Jurkat, Clone E6-1 (cell line): ENCODE measurements around the gene RAB8A.

Source experiments
- DNase-seq: peaks from one replicate; pipeline ENCODE4 v3.0.0-alpha.2; 2011; ENCODE audit warnings: low read depth, low spot score
- H3K4me3 ChIP-seq: 2 replicates; pipeline ENCODE4 v1.5.1; 2011; ENCODE audit warnings: mild to moderate bottlenecking, low read length, control low read depth, moderate library complexity

Gene RAB8A

DNA sequence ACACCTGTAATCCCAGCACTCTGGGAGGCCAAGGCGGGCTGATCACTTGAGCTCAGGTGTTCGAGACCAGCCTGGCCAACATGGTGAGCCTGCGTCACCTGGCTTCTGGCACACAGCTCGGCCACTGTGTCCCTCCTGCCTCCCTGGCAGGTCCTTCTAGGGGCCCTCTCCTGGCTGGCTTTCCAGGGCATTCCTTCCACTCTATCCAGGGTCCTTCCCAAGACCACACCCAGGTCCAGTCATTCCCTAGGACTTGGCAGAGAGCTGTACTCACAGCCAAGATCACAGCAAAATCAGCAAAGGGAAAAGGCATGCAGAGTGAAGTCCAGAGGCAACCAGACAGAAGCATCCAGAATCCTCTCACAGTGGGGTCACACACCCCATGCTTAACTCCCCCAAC lies 22.1 kb downstream of the RAB8A start:
- H3K4me3 ChIP-seq: no peak overlapping the region
- no peak for DNase-seq

DNA sequence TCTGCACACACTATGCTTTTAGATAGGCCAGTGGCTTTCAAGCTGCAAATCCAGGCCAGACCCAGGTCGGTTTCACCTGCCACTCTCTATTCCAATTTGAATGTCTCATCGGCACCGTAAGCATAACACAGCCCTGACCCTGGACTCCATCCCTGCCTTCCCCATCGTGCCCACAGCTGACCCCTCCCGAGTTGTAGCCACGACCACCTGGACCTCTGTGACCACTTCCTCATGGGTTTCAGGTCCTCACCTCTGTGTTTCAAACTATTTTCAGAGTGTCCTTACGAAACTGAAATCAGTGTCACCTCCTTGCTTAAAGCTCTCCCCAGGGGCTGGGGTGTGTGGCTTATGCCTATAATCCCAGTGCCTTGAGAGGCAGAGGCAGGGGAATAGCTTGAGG lies 22.8 kb downstream of the RAB8A start:
- no peak overlapping the region for H3K4me3 ChIP-seq
- no peak for DNase-seq

DNA sequence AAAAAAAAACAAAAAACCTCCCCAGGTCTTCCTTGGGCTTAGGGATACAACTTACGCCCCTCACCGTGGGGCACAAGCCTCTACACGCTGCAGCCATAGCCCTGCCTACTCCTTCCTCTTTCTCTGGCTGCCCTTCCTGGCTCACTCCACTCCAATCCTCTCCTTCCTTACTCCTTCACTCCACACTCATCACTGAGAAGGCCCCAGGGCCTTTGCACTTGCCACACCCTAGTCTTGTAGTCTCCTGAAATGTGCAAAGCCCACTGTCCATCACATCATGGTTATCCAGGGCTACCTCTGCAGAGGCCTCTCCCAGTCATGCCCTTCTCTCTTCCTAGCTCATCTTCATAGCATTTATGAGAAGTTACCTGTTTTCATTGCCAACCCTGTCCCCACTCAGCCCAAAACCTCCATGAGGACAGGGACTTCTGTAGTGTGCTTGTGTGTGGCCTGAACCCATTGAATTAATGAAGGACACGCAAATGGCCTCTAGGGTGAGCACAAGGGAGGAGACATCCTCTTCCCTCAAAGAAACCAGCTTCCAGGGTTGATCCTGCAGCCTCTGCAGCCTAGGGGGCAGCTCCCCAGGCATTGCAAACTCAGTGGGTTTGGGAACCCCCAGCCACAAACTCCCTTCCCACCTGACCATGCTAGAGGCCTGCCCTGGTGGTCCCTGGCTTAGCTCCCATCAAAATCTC lies 23.9 kb downstream of the RAB8A start:
- DNase-seq: no peak
- H3K4me3 ChIP-seq: no peak overlapping the region

DNA sequence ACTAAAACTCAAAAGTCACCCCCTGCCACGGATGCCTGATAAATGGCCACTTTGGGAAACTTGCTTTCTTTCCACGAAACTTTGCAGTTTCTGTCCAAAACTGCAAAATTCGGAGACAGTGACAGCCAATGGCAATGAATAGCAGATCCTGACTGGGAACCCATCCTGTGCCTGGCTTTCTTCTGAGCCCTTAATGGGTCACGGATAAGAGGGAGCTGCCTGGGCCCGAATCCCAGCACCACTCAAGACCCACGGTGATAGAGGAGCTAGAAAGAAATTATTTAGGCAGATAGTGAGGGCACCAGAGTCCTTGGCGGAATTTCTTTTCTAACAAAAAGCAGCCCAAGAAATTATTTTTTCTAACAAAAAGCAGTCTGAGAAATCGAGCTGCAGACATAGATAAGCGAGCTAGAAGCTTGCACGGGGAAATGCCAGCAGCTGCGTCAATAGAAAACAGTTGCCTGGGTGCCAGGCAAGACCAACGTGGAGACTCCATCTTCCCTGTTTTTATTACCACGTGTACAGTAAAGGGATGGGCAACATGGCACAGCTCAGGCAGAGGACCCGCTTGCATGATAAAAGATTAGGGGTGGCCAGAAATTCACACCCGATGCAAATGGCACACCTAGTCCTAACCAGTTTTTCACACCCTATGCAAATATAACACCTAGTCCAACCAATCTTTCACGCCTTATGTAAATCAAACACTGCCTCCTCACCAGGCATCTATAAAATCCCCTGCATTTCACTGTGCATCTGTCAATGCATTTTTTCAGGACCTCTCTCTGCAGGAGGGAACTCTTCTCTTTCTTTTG lies 24.7 kb downstream of the RAB8A start:
- no peak overlapping the region for H3K4me3 ChIP-seq
- no peak for DNase-seq

DNA sequence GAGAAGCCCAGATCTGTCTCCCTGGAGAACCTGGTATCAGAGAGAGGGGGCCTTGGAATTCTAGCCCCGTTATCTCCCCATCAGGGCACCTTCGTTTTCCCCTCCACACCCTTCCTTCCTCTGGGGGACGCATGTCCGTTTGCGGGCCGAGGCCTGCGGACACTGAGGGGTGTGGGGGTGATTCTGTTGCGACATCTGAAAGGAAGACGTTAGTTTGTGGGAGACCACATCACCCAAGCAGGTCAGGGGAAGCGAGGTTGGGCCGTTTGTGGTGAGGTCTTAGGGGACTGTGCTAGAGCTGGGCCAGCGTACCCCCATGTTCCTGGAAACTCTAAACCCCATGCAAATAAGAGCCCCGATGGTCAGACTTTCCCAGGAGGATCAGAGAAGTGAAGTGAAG lies 28.1 kb downstream of the RAB8A start:
- DNase-seq: no peak
- no peak overlapping the region for H3K4me3 ChIP-seq

DNA sequence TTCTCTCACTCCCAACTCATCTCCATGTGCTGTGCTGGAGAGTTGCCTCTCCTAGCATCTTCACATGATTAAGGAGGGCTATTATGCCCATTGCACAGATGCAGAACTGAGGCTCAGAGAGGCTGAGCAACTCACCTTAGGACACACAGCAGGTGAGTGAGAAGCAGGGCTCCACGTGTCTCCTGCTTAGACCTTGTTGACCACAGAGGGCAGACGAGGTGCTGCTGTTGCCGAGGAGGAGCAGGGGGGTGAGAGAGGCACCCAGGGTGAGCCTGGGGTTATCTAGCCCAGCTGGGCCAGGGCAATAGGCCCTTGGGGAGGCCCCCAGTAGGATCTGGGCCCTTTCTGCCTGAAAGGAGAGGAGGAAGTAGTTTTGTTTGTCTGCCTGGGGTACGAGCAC lies 29.4 kb downstream of the RAB8A start:
- DNase-seq: no peak
- H3K4me3 ChIP-seq: no peak overlapping the region

DNA sequence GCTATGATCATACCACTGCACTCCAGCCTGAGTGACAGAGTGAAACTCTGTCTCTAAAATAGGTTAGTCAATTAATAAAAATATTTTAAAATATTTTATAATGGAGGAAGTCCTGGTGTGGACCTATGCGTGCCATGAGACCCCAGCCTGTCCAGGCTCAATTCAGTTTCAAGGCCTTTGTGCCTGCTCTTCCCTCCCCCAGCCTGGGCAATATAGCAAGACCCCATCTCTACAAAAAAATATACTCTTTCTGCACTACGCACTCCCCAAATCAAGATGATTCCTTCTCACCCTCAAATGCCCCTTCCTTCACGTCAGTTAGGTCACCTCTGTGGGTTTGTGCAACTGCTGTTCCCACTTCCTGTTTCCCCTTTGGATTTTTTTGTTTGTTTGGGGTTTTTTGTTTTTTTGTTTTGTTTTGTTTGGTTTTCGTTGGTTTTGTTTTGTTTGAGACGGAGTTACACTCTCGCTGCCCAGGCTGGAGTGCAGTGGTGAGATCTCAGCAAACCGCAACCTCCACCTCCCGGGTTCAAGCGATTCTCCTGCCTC lies 30.4 kb downstream of the RAB8A start:
- no peak overlapping the region for H3K4me3 ChIP-seq
- no peak for DNase-seq

DNA sequence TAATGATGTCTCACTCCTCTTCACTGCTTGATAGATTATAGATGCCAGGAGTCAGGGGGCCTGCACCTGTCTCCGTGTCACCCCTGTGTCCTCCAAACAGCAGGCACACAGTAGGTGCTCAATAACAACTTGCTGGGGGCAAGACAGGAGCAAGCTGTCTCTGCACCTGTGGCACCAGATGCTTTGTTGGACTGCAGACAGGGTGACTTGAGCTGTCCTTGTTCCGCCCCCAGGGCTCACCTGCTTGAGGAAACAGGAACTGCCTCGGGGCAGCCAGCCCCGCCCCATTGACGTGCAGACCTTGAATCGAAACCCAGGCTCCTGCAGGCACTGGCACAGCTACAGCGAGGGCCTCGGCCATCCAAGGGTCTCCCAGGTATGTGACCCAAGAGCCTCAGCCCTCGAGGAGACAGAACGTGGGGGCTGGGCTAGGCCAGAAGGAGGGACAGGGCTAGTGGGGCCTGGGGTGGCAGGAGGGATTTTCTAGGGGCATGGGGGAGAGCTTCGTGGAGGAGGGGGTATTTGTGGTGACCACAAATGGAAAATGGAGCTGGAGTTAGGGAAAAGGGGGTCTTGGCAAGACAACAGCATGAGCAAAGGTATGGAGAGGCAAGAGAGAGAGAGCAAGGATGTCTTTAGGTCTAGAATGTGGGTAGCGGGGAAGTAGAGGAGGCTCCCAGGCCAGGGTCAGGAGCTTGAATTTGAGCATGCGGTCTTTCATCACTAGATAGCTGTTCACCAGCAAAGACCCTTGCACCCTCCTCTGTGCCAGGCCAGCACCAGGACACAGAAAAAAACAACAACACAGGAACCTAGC lies 31.9 kb downstream of the RAB8A start, which contains the start of gene HSH2D:
HSH2D (plus strand) TSS at position 287 of the 817 bp plus-strand sequence. CDS start 5,066 bp downstream, outside the sequence.
- peak within 1 kb of the TSS; percentile 35 for H3K4me3 ChIP-seq

DNA sequence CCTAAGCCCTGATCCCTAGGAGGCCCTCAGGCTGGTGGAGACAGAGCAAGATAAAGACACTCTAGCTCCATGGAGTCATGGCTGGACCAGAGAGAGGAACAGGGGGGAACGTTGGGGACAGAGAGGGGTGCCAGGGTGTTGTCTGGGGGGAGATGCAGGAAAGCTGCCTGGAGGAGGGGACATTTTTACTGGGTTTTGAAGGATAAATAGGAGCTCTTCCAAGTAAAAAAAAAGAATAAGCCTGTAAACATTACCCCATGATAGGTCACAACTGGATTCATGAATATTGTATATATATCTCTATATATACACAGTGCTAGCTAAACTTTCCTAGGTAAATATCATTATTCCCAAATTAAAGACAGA lies 32.5 kb downstream of the RAB8A start:
- DNase-seq: no peak
- peak overlapping the region; percentile 35 for H3K4me3 ChIP-seq

More for the DNA sequence above, 31.9 kb downstream of the RAB8A start, which contains the start of gene HSH2D:
- DNase-seq: peak; percentile 64

DNA sequence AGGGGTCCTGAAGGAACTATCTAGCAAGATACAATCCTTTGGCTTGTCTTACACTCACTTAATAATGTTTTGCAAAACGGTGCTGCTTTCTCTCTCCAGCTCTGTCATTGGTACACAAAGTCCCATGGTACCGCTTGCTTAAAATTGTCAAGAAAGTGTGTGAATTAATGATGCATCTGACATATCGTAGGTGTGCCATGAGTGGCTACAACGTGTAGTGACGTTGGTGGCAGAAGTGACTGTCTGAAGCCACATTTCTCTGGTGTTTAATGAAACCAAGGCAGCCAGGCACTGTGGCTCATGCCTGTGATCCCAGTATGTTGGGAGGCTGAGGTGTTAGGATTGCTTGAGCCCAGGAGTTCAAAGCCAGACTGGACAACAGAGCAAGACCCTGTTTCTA lies 34.4 kb downstream of the RAB8A start:
- H3K4me3 ChIP-seq: no peak overlapping the region
- no peak for DNase-seq

DNA sequence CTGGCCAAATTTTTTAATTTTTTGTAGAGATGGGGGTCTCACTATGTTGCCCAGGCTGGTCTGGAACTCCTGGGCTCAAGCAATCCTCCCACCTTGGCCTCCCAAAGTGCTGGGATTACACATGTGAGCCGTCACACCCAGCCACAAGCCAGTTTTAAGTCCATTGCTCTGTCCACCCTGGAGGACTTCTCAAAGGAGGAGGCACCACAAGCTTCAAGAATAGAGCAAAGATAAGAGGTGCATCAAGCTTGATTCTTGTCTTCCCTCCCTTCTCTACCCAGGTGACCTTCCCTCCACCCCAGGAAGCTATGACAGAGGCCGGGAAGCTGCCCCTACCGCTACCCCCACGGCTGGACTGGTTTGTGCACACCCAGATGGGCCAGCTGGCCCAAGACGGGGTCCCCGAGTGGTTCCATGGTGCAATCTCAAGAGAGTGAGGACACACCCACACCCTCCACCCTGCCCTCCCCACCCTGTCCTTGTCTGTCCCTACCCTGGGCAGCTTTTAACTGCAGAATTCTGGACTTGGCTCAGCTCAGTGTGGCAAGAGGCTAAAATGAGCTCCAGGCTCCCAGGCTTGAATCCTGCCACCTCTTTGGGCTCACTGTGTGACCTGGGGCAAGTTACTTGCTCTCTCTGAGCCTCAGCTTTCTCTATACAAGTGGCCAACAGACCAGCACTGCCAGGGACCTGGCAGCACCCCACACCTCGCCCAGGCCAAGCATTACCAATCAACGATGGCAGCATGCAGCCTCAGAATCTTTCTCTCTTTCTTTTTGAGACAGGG lies 36.9 kb downstream of the RAB8A start:
- DNase-seq: no peak
- no peak overlapping the region for H3K4me3 ChIP-seq

DNA sequence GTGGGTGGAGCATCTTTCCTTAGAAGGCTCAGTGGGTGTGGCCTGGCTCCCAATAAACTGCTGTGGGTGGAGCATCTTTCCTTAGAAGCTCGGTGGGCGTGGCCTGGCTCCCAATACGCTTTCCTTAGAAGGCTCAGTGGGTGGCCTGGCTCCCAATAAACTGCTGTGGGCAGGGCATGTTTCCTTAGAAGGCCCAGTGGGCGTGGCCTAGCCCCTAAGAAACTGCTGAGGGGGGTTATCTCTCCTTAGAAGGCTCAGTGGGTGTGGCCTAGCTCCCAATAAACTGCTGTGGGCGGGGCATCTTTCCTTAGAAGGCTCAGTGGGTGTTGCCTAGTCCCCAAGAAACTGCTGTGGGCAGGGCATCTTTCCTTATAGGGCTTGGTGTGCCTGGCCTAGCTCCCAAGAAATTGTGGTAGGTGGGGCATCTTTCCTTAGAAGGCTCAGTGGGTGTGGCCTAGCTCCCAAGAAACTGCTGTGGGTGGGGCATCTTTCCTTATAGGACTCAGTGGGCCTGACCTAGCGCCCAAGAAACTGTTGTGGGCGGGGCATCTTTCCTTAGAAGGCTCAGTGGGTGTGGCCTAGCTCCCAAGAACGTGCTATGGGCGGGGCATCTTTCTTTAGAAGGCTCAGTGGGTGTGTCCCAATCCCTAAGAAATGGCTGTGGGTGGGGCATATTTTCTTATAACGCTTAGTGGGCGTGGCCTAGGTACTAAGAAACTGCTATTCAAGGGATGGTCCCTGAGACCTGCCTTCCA lies 42.1 kb downstream of the RAB8A start:
- no peak overlapping the region for H3K4me3 ChIP-seq
- peak; percentile 8 for DNase-seq

DNA sequence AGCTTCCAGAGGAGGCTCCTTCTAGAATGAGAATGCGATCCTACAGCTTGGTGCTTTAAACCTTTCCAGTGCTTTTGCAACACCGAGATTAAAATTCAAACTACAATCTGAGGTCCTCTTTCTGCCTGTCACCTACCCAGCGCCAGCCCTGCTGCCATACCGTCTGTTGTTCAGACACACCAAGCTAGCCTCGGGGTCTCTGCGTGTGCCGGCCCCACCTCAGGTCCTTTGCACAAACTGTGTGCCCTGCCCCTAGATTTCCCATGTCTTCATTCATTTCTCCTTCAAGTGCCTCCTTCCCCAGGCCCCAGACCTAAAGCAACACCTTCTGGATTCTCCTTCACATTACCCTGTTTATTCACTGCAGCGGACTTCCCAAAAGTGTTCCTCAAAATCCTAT lies 42.9 kb downstream of the RAB8A start:
- DNase-seq: no peak
- no peak overlapping the region for H3K4me3 ChIP-seq

DNA sequence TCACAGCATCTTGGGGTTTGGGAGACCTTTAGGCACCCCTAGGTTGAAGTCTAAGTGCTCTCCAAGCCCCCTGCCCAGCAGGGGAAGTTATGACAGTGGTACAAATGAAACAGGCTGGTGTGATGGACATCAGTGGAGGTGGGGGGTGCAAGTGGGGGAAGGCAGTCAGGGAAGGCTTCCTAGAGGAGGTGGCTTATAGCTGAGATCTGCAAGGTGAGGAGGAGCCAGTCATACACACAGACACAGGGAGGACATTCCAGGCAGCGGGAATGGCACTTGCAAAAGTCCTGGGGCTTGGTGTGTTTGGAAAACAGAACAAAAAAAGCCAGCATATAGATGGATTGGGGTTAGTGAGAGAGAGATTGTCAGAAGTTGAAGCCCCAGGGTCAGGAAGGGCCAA lies 43.4 kb downstream of the RAB8A start:
- DNase-seq: no peak
- no peak overlapping the region for H3K4me3 ChIP-seq

DNA sequence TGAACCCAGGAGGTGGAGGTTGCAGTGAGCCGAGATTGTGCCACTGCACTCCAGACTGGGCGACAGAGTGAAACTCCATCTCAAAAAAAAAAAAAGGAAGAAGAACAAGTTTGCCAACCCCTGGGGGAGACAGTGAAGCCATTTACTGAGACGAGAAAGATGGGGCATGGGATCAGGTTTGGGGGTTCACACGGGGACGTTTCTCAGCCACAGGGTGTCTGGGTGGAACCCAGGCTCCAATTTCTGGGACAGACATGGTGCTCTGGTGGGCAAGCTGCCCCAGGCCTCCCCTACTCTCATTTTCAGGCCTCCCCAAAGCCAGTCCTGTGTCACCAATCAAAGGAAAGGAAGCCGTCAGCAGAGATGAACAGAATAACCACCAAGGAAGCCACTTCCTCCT lies 45.2 kb downstream of the RAB8A start:
- H3K4me3 ChIP-seq: no peak overlapping the region
- no peak for DNase-seq

DNA sequence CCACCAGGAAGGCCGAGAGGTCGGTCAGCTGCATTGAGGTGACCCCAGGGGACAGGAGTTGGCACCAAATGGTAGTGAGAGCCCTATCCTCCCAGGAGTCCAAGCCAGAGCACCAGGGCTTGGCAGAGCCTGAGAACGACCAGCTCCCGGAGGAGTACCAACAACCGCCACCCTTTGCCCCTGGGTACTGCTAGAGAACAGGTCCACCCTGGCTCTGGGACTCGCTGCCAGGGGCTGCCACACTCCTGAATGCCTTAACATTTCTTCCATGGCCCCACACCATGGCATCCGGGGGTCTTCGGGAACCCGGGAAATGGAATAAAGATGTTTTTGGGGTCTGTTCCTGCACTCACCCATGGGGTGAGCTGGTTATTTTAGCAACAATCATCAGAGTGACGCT lies 45.9 kb downstream of the RAB8A start:
- DNase-seq: no peak

DNA sequence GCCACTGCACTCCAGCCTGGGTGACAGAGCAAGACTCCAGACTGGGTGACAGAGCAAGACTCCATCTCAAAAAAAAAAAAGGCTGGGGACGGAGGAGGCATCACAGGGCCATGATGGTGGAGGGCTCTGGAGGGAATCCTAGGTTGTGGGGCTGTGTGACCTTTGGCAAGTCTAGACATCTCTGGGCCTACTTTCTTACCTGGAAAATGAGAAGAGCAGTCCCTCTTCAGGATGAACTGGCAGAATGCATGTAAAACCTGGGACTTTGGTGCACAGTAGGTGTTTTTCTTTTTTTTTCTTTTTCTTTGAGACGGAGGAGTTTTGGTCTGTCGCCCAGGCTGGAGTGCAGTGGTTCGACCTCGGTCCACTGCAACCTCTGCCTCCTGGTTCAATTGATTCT lies 48.0 kb downstream of the RAB8A start:
- H3K4me3 ChIP-seq: no peak overlapping the region
- DNase-seq: no peak

More for the DNA sequence above, 45.9 kb downstream of the RAB8A start:
- no peak overlapping the region for H3K4me3 ChIP-seq

DNA sequence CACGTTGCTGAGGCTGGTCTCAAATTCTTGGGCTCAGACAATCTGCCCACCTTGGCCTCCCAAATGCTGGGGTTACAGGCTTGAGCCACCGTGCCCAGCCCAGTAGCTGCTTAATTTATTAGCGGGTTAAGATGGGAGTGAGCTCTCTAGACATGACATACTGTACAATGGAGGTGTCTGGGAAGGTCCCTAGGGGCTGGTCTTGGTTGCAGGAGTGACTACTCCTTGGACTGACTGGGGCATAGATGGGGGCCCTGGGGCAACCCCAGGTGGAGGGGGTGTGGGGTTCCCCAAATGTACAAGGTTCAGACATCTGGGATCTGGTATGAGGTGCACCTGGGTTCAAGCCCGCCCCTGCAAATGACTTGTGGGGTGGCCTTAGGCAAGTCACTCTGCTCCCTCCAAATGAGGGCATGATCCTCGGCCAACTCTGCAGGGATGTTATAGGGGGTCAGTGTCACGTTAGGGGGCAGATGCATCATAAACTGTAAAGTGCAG lies 48.8 kb downstream of the RAB8A start:
- DNase-seq: no peak
- H3K4me3 ChIP-seq: no peak overlapping the region
